Epithelial cell of umbilical artery (primary cell): Measurements from ENCODE around the gene ARHGEF6. TPM values are rescaled to one million over a fixed set of nuclear protein-coding genes. Genes with fewer than 3 reads are reported as not detected.

ENCODE experiments used
- total RNA-seq: library from RNA; depleted of rRNA; stranded (reverse); fragments of >200 nt; gene quantifications from 2 replicates; pipeline ENCODE4 v1.2.3, GENCODE V29; 2014

The ARHGEF6 gene
- total RNA-seq: 6.5 and 10.5 TPM in 2 replicates

GRCh38 chrX:136780763-136781162 is at the start of gene ARHGEF6:
ARHGEF6 (minus strand) TSS chrX:136780932; CDS start chrX:136780882, 50 bp downstream.

GRCh38 chrX:136647677-136648360 is 132.9 kb downstream of the ARHGEF6 start, which contains the start of gene CD40LG:
CD40LG (plus strand) TSS chrX:136648158; CDS start chrX:136648249, 91 bp downstream.

Other genes starting within 250 kb of the ARHGEF6 start
- not detected in 2 replicates for gene VGLL1, start 248.7 kb downstream of the ARHGEF6 start, total RNA-seq
- not detected in 2 replicates for gene CD40LG, start 132.8 kb downstream of the ARHGEF6 start, total RNA-seq
- gene RBMX, start 99.8 kb upstream of the ARHGEF6 start, total RNA-seq: 229 and 245 TPM in 2 replicates